Upper lobe of left lung (tissue), 6 donors: ENCODE data around the gene ATP9B. TPM values are rescaled to one million over a fixed set of nuclear protein-coding genes. Genes with fewer than 3 reads are reported as not detected.

ENCODE experiments used
- ATAC-seq, 2 donors: fragments of 200-7000 bp; cut with Tn5 transposase; one replicate each; pipeline ENCODE4 v1.9.1; 2022; ENCODE audit warnings: mild to moderate bottlenecking in 2 of 2, moderate library complexity in 2 of 2; ENCODE audit not compliant: low FRiP score in 2 of 2
- DNase-seq, 2 donors: peaks; one replicate each; pipeline ENCODE4 v3.0.0-alpha.2; 2019 to 2020
- H3K27ac ChIP-seq, 4 donors: fragments of 200-600 bp; sonication (generic); one replicate each; pipeline ENCODE4 v1.5.1; 2016 to 2019
- H3K27me3 ChIP-seq, 4 donors: fragments of 200-600 bp; sonication (generic); one replicate each; pipeline ENCODE4 v1.5.1; 2017 to 2019
- H3K36me3 ChIP-seq, 4 donors: fragments of 200-600 bp; sonication (generic); one replicate each; pipeline ENCODE4 v1.5.1; 2016 to 2019
- H3K4me1 ChIP-seq, 4 donors: fragments of 200-600 bp; sonication (generic); one replicate each; pipeline ENCODE4 v1.5.1; 2018 to 2019
- H3K4me3 ChIP-seq, 4 donors: fragments of 200-600 bp; sonication (generic); one replicate each; pipeline ENCODE4 v1.5.1; 2017 to 2019; ENCODE audit warnings: mild to moderate bottlenecking in 2 of 4, moderate library complexity in 1 of 4
- H3K9me3 ChIP-seq, 4 donors: fragments of 200-600 bp; sonication (generic); one replicate each; pipeline ENCODE4 v1.5.1; 2018 to 2019
- CTCF ChIP-seq, 6 experiments: fragments of 450-650 bp in 4 of 6; fragments of 200-600 bp in 2 of 6; sonication (generic) in 2 of 6; IDR thresholded peaks; one replicate each; pipeline ENCODE4 v1.5.1; 2016 to 2019; ENCODE audit warnings: antibody characterized with exemption in 6 of 6
- EP300 ChIP-seq, 4 donors: sonication (generic); formaldehyde crosslinking; IDR thresholded peaks; one replicate each; pipeline ENCODE4 v1.5.1; 2017; ENCODE audit warnings: antibody characterized with exemption in 4 of 4, control low read depth in 2 of 4
- POLR2A ChIP-seq, 4 donors: fragments of 450-650 bp; IDR thresholded peaks; one replicate each; pipeline ENCODE4 v1.5.1; 2016 to 2017; ENCODE audit warnings: antibody characterized with exemption in 4 of 4, mild to moderate bottlenecking in 2 of 4
- POLR2AphosphoS5 ChIP-seq, 2 donors: sonication (generic); formaldehyde crosslinking; IDR thresholded peaks; one replicate each; pipeline ENCODE4 v1.5.1; 2017; ENCODE audit warnings: antibody characterized with exemption in 2 of 2
- WGBS, 2 donors: methylation state at CpG; one replicate each; pipeline ENCODE4 v1.1.5; 2017 to 2018; 5-methylcytosine and 5-hydroxymethylcytosine counted together
- total RNA-seq, 6 donors: library from RNA; depleted of rRNA in 4 of 6; stranded (reverse); fragments of >200 nt in 4 of 6; gene quantifications; one replicate each; pipeline versions ENCODE4 v1.1.0 to v1.2.1, GENCODE V29; 2016 to 2021
- donor health status: DM: no; HTN: no; CAD: no; lungs with moderate emphysema.
- donor health status: DM: no; HTN: yes; CAD: no; lungs with severe emphysema.

Gene ATP9B
- total RNA-seq, 6 donors from 2014 or later, result 29.8 to 124 (median 49.2) TPM

DNA sequence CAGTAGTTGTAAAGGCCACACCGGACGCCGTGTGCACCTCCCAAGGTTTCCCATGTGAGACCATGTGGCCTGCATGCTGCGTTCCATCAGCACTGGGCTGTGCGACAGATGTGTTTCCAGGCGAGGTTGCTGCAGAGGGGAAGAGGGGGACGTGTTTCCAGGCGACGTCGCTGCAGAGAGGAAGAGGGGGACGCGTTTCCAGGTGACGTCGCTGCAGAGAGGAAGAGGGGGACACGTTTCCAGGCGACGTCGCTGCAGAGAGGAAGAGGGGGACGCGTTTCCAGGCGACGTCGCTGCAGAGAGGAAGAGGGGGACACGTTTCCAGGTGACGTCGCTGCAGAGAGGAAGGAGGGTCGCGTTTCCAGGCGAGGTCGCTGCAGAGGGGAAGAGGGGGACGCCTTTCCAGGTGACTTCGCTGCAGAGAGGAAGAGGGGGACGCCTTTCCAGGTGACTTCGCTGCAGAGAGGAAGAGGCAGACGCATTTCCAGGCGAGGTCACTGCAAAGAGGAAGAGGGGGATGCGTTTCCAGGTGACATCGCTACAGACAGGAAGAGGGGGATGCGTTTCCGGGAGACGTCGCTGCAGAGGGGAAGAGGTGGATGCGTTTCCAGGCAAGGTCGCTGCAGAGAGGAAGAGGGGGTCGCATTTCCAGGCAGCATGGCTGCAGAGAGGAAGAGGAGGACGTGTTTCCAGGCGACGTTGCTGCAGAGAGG, 351.0 kb downstream of the ATP9B start:
- DNase-seq, result peak in 1 of 2 donors; percentile 37
- Histone ChIP-seq H3K9me3 (no peaks in the 10 kb centered on the region), H3K27me3 (no peaks in the 10 kb centered on the region), H3K27ac (no peak overlapping the region), H3K36me3 (peaks cover 0 to 24% (median 7%) of the 10 kb centered on the region in 4 donors), H3K4me1 (no peaks in the 10 kb centered on the region), H3K4me3 (no peak overlapping the region)
- WGBS, 2 donors, result 84 to 91% methylated on average over 48 of the region's 48 CpGs
- TF ChIP-seq EP300 (IDR thresholded peaks at IDR 0.05) (no peak), POLR2AphosphoS5 (IDR thresholded peaks at IDR 0.05) (no peak), POLR2A (IDR thresholded peaks at IDR 0.05) (no peak), CTCF (IDR thresholded peaks at IDR 0.05) (no peak)
- no peak for ATAC-seq

GRCh38 chr18:79421275-79421857, 352.2 kb downstream of the ATP9B start:
- H3K9me3 ChIP-seq, result no peaks in the 10 kb centered on the region
- no peak for ATAC-seq
- WGBS, 2 donors, result 92 to 93% methylated on average over 15 to 25 of the region's 26 CpGs
- no peaks in the 10 kb centered on the region for H3K4me1 ChIP-seq
- no peaks in the 10 kb centered on the region for H3K27me3 ChIP-seq
- no peak overlapping the region for H3K4me3 ChIP-seq
- TF ChIP-seq EP300 (IDR thresholded peaks at IDR 0.05) (no peak), POLR2A (IDR thresholded peaks at IDR 0.05) (no peak), CTCF (IDR thresholded peaks at IDR 0.05) (no peak), POLR2AphosphoS5 (IDR thresholded peaks at IDR 0.05) (no peak)
- H3K36me3 ChIP-seq, result peaks cover 0 to 31% (median 7%) of the 10 kb centered on the region in 4 donors
- DNase-seq, result peak in 1 of 2 donors; percentile 67
- no peak overlapping the region for H3K27ac ChIP-seq

- Histone ChIP-seq H3K9me3 (no peaks in the 10 kb centered on the region), H3K36me3 (peaks cover 0 to 31% (median 7%) of the 10 kb centered on the region in 4 donors), H3K4me1 (no peaks in the 10 kb centered on the region), H3K4me3 (no peak overlapping the region), H3K27ac (no peak overlapping the region), H3K27me3 (no peaks in the 10 kb centered on the region)
- 79 to 82% methylated on average over 19 to 20 of the region's 24 CpGs for WGBS, 2 donors
- ATAC-seq, result peak in 1 of 2 donors; percentile 14
- peak in 1 of 2 donors; percentile 70 for DNase-seq
- TF ChIP-seq CTCF (IDR thresholded peaks at IDR 0.05) (no peak), POLR2AphosphoS5 (IDR thresholded peaks at IDR 0.05) (no peak), EP300 (IDR thresholded peaks at IDR 0.05) (no peak), POLR2A (IDR thresholded peaks at IDR 0.05) (no peak)
Observed at GRCh38 chr18:79422022-79422782, 353.0 kb downstream of the ATP9B start.

GRCh38 chr18:79422783-79423165, 353.6 kb downstream of the ATP9B start:
- TF ChIP-seq POLR2A (IDR thresholded peaks at IDR 0.05), result no peak
- no peak for TF ChIP-seq EP300 (IDR thresholded peaks at IDR 0.05)
- no peak for TF ChIP-seq CTCF (IDR thresholded peaks at IDR 0.05)
- TF ChIP-seq POLR2AphosphoS5 (IDR thresholded peaks at IDR 0.05), result no peak
- Histone ChIP-seq H3K27ac (no peak overlapping the region), H3K4me3 (no peak overlapping the region), H3K27me3 (no peaks in the 10 kb centered on the region), H3K36me3 (peaks cover 0 to 31% (median 7%) of the 10 kb centered on the region in 4 donors), H3K4me1 (no peaks in the 10 kb centered on the region), H3K9me3 (no peaks in the 10 kb centered on the region)
- ATAC-seq (no peak), DNase-seq (peak in 1 of 2 donors; percentile 47)
- 86 to 90% methylated on average over 12 of the region's 12 CpGs for WGBS, 2 donors
